Activated naive CD8-positive, alpha-beta T cell treated with anti-CD3 and anti-CD28 coated beads, Interleukin-2, amount 10 ng/mL, durations not matched to agents 7 days and 5 days (primary cell): ENCODE measurements around the gene SNRNP35. TPM values are rescaled to one million over a fixed set of nuclear protein-coding genes. Genes with fewer than 3 reads are reported as not detected.
"Not testable (repeated sequence)": the region's sequence is repeated elsewhere in the genome, so short reads cannot be mapped to it uniquely, and the experiment has no call there.

Experiments used
- ATAC-seq: fragments of 150-1000 bp; cut with Tn5 transposase; one replicate; pipeline ENCODE4 v1.10.0; 2021; ENCODE audit warnings: low read depth, moderate library complexity
- POLR2A ChIA-PET: fragments of 350-600 bp; sonication (Branson Sonifier 250); formaldehyde crosslinking; loops from one replicate; lab custom pipeline; 2021; ENCODE audit warnings: antibody characterized with exemption; lab: Charles Lee
- DNase-seq: peaks from one replicate; pipeline ENCODE4 v3.0.0; 2021
- H3K27ac Mint-ChIP-seq: one replicate; pipeline ENCODE4 v1.8.0; 2022; ENCODE audit warnings: mild to moderate bottlenecking, mixed read lengths
- H3K27me3 Mint-ChIP-seq: one replicate; pipeline ENCODE4 v1.8.0; 2022; ENCODE audit warnings: mild to moderate bottlenecking, moderate library complexity, mixed read lengths
- H3K36me3 Mint-ChIP-seq: one replicate; pipeline ENCODE4 v1.8.0; 2021; ENCODE audit warnings: mild to moderate bottlenecking, mixed read lengths
- H3K4me1 Mint-ChIP-seq: one replicate; pipeline ENCODE4 v1.8.0; 2021; ENCODE audit warnings: mixed read lengths
- H3K4me3 Mint-ChIP-seq: one replicate; pipeline ENCODE4 v1.8.0; 2022; ENCODE audit warnings: mild to moderate bottlenecking, moderate library complexity, mixed read lengths
- H3K9me3 Mint-ChIP-seq: one replicate; pipeline ENCODE4 v1.8.0; 2021; ENCODE audit warnings: mixed read lengths
- total RNA-seq, 2 experiments: library from RNA; stranded (reverse); gene quantifications; one replicate each; pipeline ENCODE4 v1.2.3, GENCODE V29; 2021

Gene SNRNP35
- total RNA-seq, result 10 to 100 TPM; 32.3 to 33.9 TPM

- peak within 1 kb of the TSS; percentile 99 for H3K27ac Mint-ChIP-seq
These were observed at the start of gene SNRNP35 for GRCh38 chr12:123457980-123458779. SNRNP35 (plus strand) TSS chr12:123458139; CDS start chr12:123465541, 7,402 bp downstream.

GRCh38 chr12:123408619-123409018, 49.3 kb upstream of the SNRNP35 start:
- ATAC-seq, H3K27ac Mint-ChIP-seq, H3K27me3 Mint-ChIP-seq, H3K4me3 Mint-ChIP-seq, H3K9me3 Mint-ChIP-seq, POLR2A ChIA-PET, DNase-seq, H3K4me1 Mint-ChIP-seq: not testable (repeated sequence)
- peaks cover 11% of the 10 kb centered on the region for H3K36me3 Mint-ChIP-seq

More at GRCh38 chr12:123457980-123458779, at the start of gene SNRNP35:
- no peaks in the 10 kb centered on the region for H3K27me3 Mint-ChIP-seq
- peak within 1 kb of the TSS; percentile 94 for H3K4me3 Mint-ChIP-seq
- H3K4me1 Mint-ChIP-seq, result peaks cover 13% of the 10 kb centered on the region
- H3K36me3 Mint-ChIP-seq, result peaks cover 8% of the 10 kb centered on the region
- DNase-seq, result peak; percentile 87
- POLR2A ChIA-PET, result interaction anchor here (0.6 to 2.7 kb wide), 13 partner anchors 9 to 919 kb away, joined by 3 to 21 read pairs (median 4); partner anchors contain the start of genes KMT5A and SBNO1
- ATAC-seq, result peak; percentile 81
- H3K9me3 Mint-ChIP-seq, result no peaks in the 10 kb centered on the region

GRCh38 chr12:123409284-123410040, 48.5 kb upstream of the SNRNP35 start:
- DNase-seq, H3K27ac Mint-ChIP-seq, H3K4me1 Mint-ChIP-seq, H3K27me3 Mint-ChIP-seq, H3K9me3 Mint-ChIP-seq, H3K4me3 Mint-ChIP-seq, ATAC-seq: not testable (repeated sequence)
- POLR2A ChIA-PET, result interaction anchor here (0.6 to 1.3 kb wide), 4 partner anchors 21 to 170 kb away, joined by 3 to 7 read pairs (median 4); no protein-coding TSS in a partner anchor
- peaks cover 10% of the 10 kb centered on the region for H3K36me3 Mint-ChIP-seq

- Mint-ChIP-seq H3K27me3 (no peaks in the 10 kb centered on the region), H3K36me3 (peaks cover 11% of the 10 kb centered on the region), H3K4me3 (no peak overlapping the region), H3K4me1 (peaks cover 1% of the 10 kb centered on the region), H3K27ac (peak overlapping the region; percentile 10), H3K9me3 (no peaks in the 10 kb centered on the region)
- POLR2A ChIA-PET, result interaction anchor here (0.6 to 1.3 kb wide), 3 partner anchors 21 to 170 kb away, joined by 3 to 7 read pairs (median 5); no protein-coding TSS in a partner anchor
- no peak for ATAC-seq
- DNase-seq, result no peak
These were observed 47.9 kb upstream of the SNRNP35 start for GRCh38 chr12:123410041-123410412.

GRCh38 chr12:123421314-123421713, 36.6 kb upstream of the SNRNP35 start:
- Mint-ChIP-seq H3K27ac (no peak overlapping the region), H3K4me1 (no peaks in the 10 kb centered on the region), H3K36me3 (peaks cover 30% of the 10 kb centered on the region), H3K27me3 (no peaks in the 10 kb centered on the region), H3K4me3 (no peak overlapping the region), H3K9me3 (no peaks in the 10 kb centered on the region)
- DNase-seq (no peak), ATAC-seq (no peak)
- POLR2A ChIA-PET, result interaction anchor here (0.5 to 0.7 kb wide), 2 partner anchors 14 to 39 kb away, joined by 3 to 8 read pairs; no protein-coding TSS in a partner anchor

GRCh38 chr12:123427036-123427769, 30.7 kb upstream of the SNRNP35 start:
- Mint-ChIP-seq H3K4me3 (peak overlapping the region; percentile 37), H3K9me3 (no peaks in the 10 kb centered on the region), H3K27ac (peak overlapping the region; percentile 82), H3K27me3 (no peaks in the 10 kb centered on the region), H3K4me1 (peaks cover 20% of the 10 kb centered on the region), H3K36me3 (peaks cover 33% of the 10 kb centered on the region)
- no peak for DNase-seq
- POLR2A ChIA-PET, result interaction anchor here (0.8 to 1.5 kb wide), 5 partner anchors 9 to 64 kb away, joined by 3 to 9 read pairs (median 5); partner anchors contain the start of genes KMT5A and RILPL2
- ATAC-seq, result peak; percentile 85

- H3K9me3 Mint-ChIP-seq, result no peaks in the 10 kb centered on the region
- peaks cover 27% of the 10 kb centered on the region for H3K36me3 Mint-ChIP-seq
- H3K4me3 Mint-ChIP-seq, result no peak overlapping the region
- H3K4me1 Mint-ChIP-seq, result peaks cover 30% of the 10 kb centered on the region
- peak overlapping the region; percentile 82 for H3K27ac Mint-ChIP-seq
- no peaks in the 10 kb centered on the region for H3K27me3 Mint-ChIP-seq
- no peak for DNase-seq
- ATAC-seq, result no peak
- POLR2A ChIA-PET, result interaction anchor here (0.5 kb wide), 1 partner anchor 18 kb away, joined by 3 read pairs; no protein-coding TSS in a partner anchor
These were observed 29.3 kb upstream of the SNRNP35 start for GRCh38 chr12:123428591-123428990.

- H3K27me3 Mint-ChIP-seq, DNase-seq, H3K4me3 Mint-ChIP-seq, H3K9me3 Mint-ChIP-seq, ATAC-seq: not testable (repeated sequence)
- Mint-ChIP-seq H3K27ac (peak overlapping the region; percentile 56), H3K4me1 (peaks cover 33% of the 10 kb centered on the region), H3K36me3 (peaks cover 22% of the 10 kb centered on the region)
- POLR2A ChIA-PET, result interaction anchor here (0.5 kb wide), 1 partner anchor 17 kb away, joined by 3 read pairs; no protein-coding TSS in a partner anchor
These were observed 28.8 kb upstream of the SNRNP35 start for GRCh38 chr12:123429101-123429500.

- not testable (repeated sequence) for H3K9me3 Mint-ChIP-seq, ATAC-seq, H3K27me3 Mint-ChIP-seq, DNase-seq
- POLR2A ChIA-PET, result interaction anchor here (0.7 to 2.4 kb wide), 4 partner anchors 17 to 151 kb away, joined by 3 to 6 read pairs (median 4); partner anchors contain the start of gene SNRNP35
- H3K27ac Mint-ChIP-seq, result peak overlapping the region; percentile 55
- peak overlapping the region; percentile 60 for H3K4me3 Mint-ChIP-seq
- peaks cover 43% of the 10 kb centered on the region for H3K4me1 Mint-ChIP-seq
- peaks cover 14% of the 10 kb centered on the region for H3K36me3 Mint-ChIP-seq
These were observed 25.8 kb upstream of the SNRNP35 start for GRCh38 chr12:123431951-123432817.

- POLR2A ChIA-PET, result interaction anchor here (1.0 to 2.4 kb wide), 2 partner anchors 15 to 25 kb away, joined by 3 to 6 read pairs; partner anchors contain the start of gene SNRNP35
- no peaks in the 10 kb centered on the region for H3K9me3 Mint-ChIP-seq
- peak overlapping the region; percentile 54 for H3K4me3 Mint-ChIP-seq
- DNase-seq (no peak), ATAC-seq (no peak)
- H3K4me1 Mint-ChIP-seq, result peaks cover 38% of the 10 kb centered on the region
- H3K27ac Mint-ChIP-seq, result peak overlapping the region; percentile 23
- no peaks in the 10 kb centered on the region for H3K27me3 Mint-ChIP-seq
- H3K36me3 Mint-ChIP-seq, result peaks cover 14% of the 10 kb centered on the region
These were observed 24.3 kb upstream of the SNRNP35 start for GRCh38 chr12:123433615-123434014.

GRCh38 chr12:123435636-123436016, 22.3 kb upstream of the SNRNP35 start:
- DNase-seq (no peak), ATAC-seq (no peak)
- H3K4me3 Mint-ChIP-seq, result peak overlapping the region; percentile 99
- H3K36me3 Mint-ChIP-seq, result peaks cover 3% of the 10 kb centered on the region
- peak overlapping the region; percentile 93 for H3K27ac Mint-ChIP-seq
- no peaks in the 10 kb centered on the region for H3K27me3 Mint-ChIP-seq
- H3K9me3 Mint-ChIP-seq, result no peaks in the 10 kb centered on the region
- H3K4me1 Mint-ChIP-seq, result peaks cover 33% of the 10 kb centered on the region
- POLR2A ChIA-PET, result interaction anchor here (0.6 to 3.7 kb wide), 6 partner anchors 8 to 307 kb away, joined by 3 to 19 read pairs (median 5); partner anchors contain the start of genes DDX55, MPHOSPH9 and MTRFR
